Measurements from ENCODE around the gene SCD5.

- TF ChIP-seq POLR2A (conservative IDR thresholded peaks at IDR 0.05), result no peak
- TF ChIP-seq JUNB (CRISPR knock-in tag; conservative IDR thresholded peaks at IDR 0.05), result no peak
- TF ChIP-seq CTCF (IDR thresholded peaks at IDR 0.05 in 2 of 3, conservative IDR thresholded peaks at IDR 0.05 in 1 of 3; ENCODE audit: insufficient read depth in 2 of 3, low read depth in 1 of 3, low read length in 3 of 3), result no peak
- no peak for TF ChIP-seq THRA (IDR thresholded peaks at IDR 0.05)
- TF ChIP-seq EGR1 (conservative IDR thresholded peaks at IDR 0.05), result no peak
- TF ChIP-seq EZH2 (IDR thresholded peaks at IDR 0.05; ENCODE audit: borderline replicate concordance, low read depth, low read length), result no peak
- no peak for TF ChIP-seq BDP1 (IDR thresholded peaks at IDR 0.05; ENCODE audit: insufficient read depth, insufficient read length)
- no peak for TF ChIP-seq CREB1 (IDR thresholded peaks at IDR 0.05)
- no peak for TF ChIP-seq CREB1 (CRISPR knock-in tag; IDR thresholded peaks at IDR 0.05)
- no peak for TF ChIP-seq PREB (CRISPR knock-in tag; IDR thresholded peaks at IDR 0.05)
- no peak for TF ChIP-seq SIN3A (IDR thresholded peaks at IDR 0.05; ENCODE audit: borderline replicate concordance in 2 of 2, control insufficient read depth in 1 of 2, low read depth in 2 of 2, low read length in 2 of 2)
- TF ChIP-seq ZNF175 (CRISPR knock-in tag; IDR thresholded peaks at IDR 0.05; ENCODE audit: low read depth), result no peak
- TF ChIP-seq CHAMP1 (IDR thresholded peaks at IDR 0.05), result no peak
- TF ChIP-seq TRIM24 (IDR thresholded peaks at IDR 0.05), result no peak
- TF ChIP-seq TEAD4 (IDR thresholded peaks at IDR 0.05; ENCODE audit: low read length), result no peak
- TF ChIP-seq TEAD4 (CRISPR knock-in tag; IDR thresholded peaks at IDR 0.05; ENCODE audit: borderline replicate concordance), result no peak
Measured at GRCh38 chr4:82797405-82798111, 1.0 kb downstream of the SCD5 start.
